Stimulated activated CD8-positive, alpha-beta memory T cell treated with anti-CD3 and anti-CD28 coated beads, Interleukin-7, amount 100 ng/mL, for 1 hour (primary cell): ENCODE results near the gene PEDS1.
A peak's percentile ranks its signal among the peaks of the same experiment; 100 is the strongest.
"Not testable (repeated sequence)": the region's sequence is repeated elsewhere in the genome, so short reads cannot be mapped to it uniquely, and the experiment has no call there.

Source experiments
- DNase-seq, 2 donors: peaks; one replicate each; pipeline ENCODE4 v3.0.0-alpha.2; 2020; ENCODE audit warnings: low read depth in 2 of 2

Gene PEDS1

GRCh38 chr20:50190251-50191064 lies 36.9 kb upstream of the PEDS1 start, which contains the start of gene CEBPB:
TSS of gene CEBPB (plus strand) at chr20:50190830. CDS start at chr20:50191034, 204 bp downstream.
- peak; percentile 55 to 67 for DNase-seq

- no peak for DNase-seq
Measured at GRCh38 chr20:50189681-50190250, 36.2 kb upstream of the PEDS1 start.

GRCh38 chr20:50188879-50189680 lies 35.6 kb upstream of the PEDS1 start:
- DNase-seq: no peak

GRCh38 chr20:50188287-50188688 lies 34.8 kb upstream of the PEDS1 start:
- DNase-seq: no peak

GRCh38 chr20:50187403-50188051 lies 34.0 kb upstream of the PEDS1 start:
- DNase-seq: no peak

GRCh38 chr20:50186987-50187402 lies 33.5 kb upstream of the PEDS1 start:
- no peak for DNase-seq

GRCh38 chr20:50186151-50186885 lies 32.8 kb upstream of the PEDS1 start:
- DNase-seq: peak; percentile 73 to 90

- no peak for DNase-seq
Measured at GRCh38 chr20:50185426-50185825, 31.9 kb upstream of the PEDS1 start.

GRCh38 chr20:50182346-50182745 lies 28.8 kb upstream of the PEDS1 start:
- no peak for DNase-seq

- no peak for DNase-seq
Measured at GRCh38 chr20:50181344-50181743, 27.8 kb upstream of the PEDS1 start.

GRCh38 chr20:50178672-50179071 lies 25.1 kb upstream of the PEDS1 start:
- not testable (repeated sequence) for DNase-seq

- DNase-seq: no peak
Measured at GRCh38 chr20:50175938-50176933, 22.7 kb upstream of the PEDS1 start.

- DNase-seq: no peak
Measured at GRCh38 chr20:50174456-50174855, 20.9 kb upstream of the PEDS1 start.

GRCh38 chr20:50172347-50173013 lies 19.0 kb upstream of the PEDS1 start:
- no peak for DNase-seq

GRCh38 chr20:50170549-50171220 lies 17.2 kb upstream of the PEDS1 start:
- no peak for DNase-seq

GRCh38 chr20:50169329-50169823 lies 15.9 kb upstream of the PEDS1 start:
- DNase-seq: peak; percentile 72 to 80

GRCh38 chr20:50165684-50166554 lies 12.4 kb upstream of the PEDS1 start:
- peak; percentile 43 to 56 for DNase-seq
